Vagina (tissue), 2 donors: ENCODE results near the gene CCDC102A.

ENCODE experiments used
- POLR2AphosphoS5 ChIP-seq, 2 donors: sonication (generic); formaldehyde crosslinking; IDR thresholded peaks; one replicate each; pipeline ENCODE4 v1.9.0; 2017; ENCODE audit warnings: antibody characterized with exemption in 2 of 2, mild to moderate bottlenecking in 2 of 2, low read depth in 1 of 2; ENCODE audit not compliant: insufficient read depth in 1 of 2
- TF ChIP-seq, protein P1 (sequence below), 3 experiments: fragments of 450-650 bp in 2 of 3; fragments of 200-600 bp in 1 of 3; sonication (generic) in 1 of 3; IDR thresholded peaks; one replicate each; pipeline ENCODE4 v1.5.1; 2017 to 2019; ENCODE audit warnings: antibody characterized with exemption in 3 of 3, mild to moderate bottlenecking in 2 of 3, moderate library complexity in 2 of 3

GRCh38 chr16:57482845-57483545 lies 53.4 kb downstream of the CCDC102A start:
- TF ChIP-seq, protein P1, sequence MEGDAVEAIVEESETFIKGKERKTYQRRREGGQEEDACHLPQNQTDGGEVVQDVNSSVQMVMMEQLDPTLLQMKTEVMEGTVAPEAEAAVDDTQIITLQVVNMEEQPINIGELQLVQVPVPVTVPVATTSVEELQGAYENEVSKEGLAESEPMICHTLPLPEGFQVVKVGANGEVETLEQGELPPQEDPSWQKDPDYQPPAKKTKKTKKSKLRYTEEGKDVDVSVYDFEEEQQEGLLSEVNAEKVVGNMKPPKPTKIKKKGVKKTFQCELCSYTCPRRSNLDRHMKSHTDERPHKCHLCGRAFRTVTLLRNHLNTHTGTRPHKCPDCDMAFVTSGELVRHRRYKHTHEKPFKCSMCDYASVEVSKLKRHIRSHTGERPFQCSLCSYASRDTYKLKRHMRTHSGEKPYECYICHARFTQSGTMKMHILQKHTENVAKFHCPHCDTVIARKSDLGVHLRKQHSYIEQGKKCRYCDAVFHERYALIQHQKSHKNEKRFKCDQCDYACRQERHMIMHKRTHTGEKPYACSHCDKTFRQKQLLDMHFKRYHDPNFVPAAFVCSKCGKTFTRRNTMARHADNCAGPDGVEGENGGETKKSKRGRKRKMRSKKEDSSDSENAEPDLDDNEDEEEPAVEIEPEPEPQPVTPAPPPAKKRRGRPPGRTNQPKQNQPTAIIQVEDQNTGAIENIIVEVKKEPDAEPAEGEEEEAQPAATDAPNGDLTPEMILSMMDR (IDR thresholded peaks at IDR 0.05) = no peak
- TF ChIP-seq POLR2AphosphoS5 (IDR thresholded peaks at IDR 0.05; ENCODE audit: insufficient read depth in 1 of 2, low read depth in 1 of 2) = no peak
